Progenitor cell of endocrine pancreas (in vitro differentiated cells): Measurements from ENCODE around the gene KIR3DL1. TPM values are rescaled to one million over a fixed set of nuclear protein-coding genes. Genes with fewer than 3 reads are reported as not detected.
"Not testable (repeated sequence)": the region's sequence is repeated elsewhere in the genome, so short reads cannot be mapped to it uniquely, and the experiment has no call there.

Experiments used
- DNase-seq: peaks from one replicate; pipeline ENCODE4 v3.0.0; 2021; ENCODE audit warnings: low spot score; ENCODE audit not compliant: unreplicated experiment
- H3K27ac Mint-ChIP-seq: 2 replicates; pipeline ENCODE4 v1.8.0; 2021; ENCODE audit warnings: mild to moderate bottlenecking, moderate library complexity, mixed read lengths
- H3K27me3 Mint-ChIP-seq: 2 replicates; pipeline ENCODE4 v1.8.0; 2021; ENCODE audit warnings: mixed read lengths
- H3K36me3 Mint-ChIP-seq: 2 replicates; pipeline ENCODE4 v1.8.0; 2022; ENCODE audit warnings: mixed read lengths; ENCODE audit not compliant: insufficient read depth
- H3K4me1 Mint-ChIP-seq: 2 replicates; pipeline ENCODE4 v1.8.0; 2021; ENCODE audit warnings: low read depth, mixed read lengths
- H3K4me3 Mint-ChIP-seq: 2 replicates; pipeline ENCODE4 v1.8.0; 2021; ENCODE audit warnings: low read depth, mild to moderate bottlenecking, moderate library complexity, mixed read lengths
- H3K9me3 Mint-ChIP-seq: 2 replicates; pipeline ENCODE4 v1.8.0; 2021; ENCODE audit warnings: low read depth, mixed read lengths
- total RNA-seq: library from RNA; stranded (reverse); gene quantifications from 2 replicates; pipeline ENCODE4 v1.2.1, GENCODE V29; 2021
- TF ChIP-seq, protein P1 (sequence below): fragments of 200-600 bp; sonication (generic); IDR thresholded peaks from one replicate; pipeline ENCODE4 v1.5.0; 2021; ENCODE audit warnings: antibody characterized with exemption, mild to moderate bottlenecking; ENCODE audit not compliant: unreplicated experiment

KIR3DL1 gene
- total RNA-seq, 1 donor from 2014 or later, result not detected

DNA sequence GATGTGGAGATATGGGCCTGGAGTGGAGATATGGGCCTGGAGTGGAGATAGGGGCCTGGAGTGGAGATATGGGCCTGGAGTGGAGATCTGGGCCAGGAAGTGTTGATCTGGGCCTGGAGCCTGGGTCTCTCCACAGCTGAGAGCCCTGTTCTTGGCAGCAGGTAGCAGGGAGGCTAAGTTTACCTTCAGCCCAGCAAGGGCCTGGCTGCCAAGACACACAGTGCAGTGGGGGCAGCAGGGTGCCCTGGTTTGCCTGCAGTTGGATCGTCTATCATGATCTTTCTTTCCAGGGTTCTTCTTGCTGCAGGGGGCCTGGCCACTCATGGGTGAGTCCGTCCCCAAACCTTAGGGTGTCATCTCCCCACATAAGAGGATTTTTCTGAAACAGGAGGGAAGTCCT lies 34.7 kb downstream of the KIR3DL1 start:
- DNase-seq, result no peak
- TF ChIP-seq, protein P1, sequence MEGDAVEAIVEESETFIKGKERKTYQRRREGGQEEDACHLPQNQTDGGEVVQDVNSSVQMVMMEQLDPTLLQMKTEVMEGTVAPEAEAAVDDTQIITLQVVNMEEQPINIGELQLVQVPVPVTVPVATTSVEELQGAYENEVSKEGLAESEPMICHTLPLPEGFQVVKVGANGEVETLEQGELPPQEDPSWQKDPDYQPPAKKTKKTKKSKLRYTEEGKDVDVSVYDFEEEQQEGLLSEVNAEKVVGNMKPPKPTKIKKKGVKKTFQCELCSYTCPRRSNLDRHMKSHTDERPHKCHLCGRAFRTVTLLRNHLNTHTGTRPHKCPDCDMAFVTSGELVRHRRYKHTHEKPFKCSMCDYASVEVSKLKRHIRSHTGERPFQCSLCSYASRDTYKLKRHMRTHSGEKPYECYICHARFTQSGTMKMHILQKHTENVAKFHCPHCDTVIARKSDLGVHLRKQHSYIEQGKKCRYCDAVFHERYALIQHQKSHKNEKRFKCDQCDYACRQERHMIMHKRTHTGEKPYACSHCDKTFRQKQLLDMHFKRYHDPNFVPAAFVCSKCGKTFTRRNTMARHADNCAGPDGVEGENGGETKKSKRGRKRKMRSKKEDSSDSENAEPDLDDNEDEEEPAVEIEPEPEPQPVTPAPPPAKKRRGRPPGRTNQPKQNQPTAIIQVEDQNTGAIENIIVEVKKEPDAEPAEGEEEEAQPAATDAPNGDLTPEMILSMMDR, result no peak
- no peaks in the 10 kb centered on the region for H3K36me3 Mint-ChIP-seq
- H3K9me3 Mint-ChIP-seq, result peaks cover 61% of the 10 kb centered on the region
- no peaks in the 10 kb centered on the region for H3K4me1 Mint-ChIP-seq
- H3K27ac Mint-ChIP-seq, result no peak overlapping the region
- H3K4me3 Mint-ChIP-seq, result no peak overlapping the region
- no peaks in the 10 kb centered on the region for H3K27me3 Mint-ChIP-seq

GRCh38 chr19:54851353-54851752 lies 35.1 kb downstream of the KIR3DL1 start:
- peaks cover 59% of the 10 kb centered on the region for H3K9me3 Mint-ChIP-seq
- H3K36me3 Mint-ChIP-seq, result no peaks in the 10 kb centered on the region
- H3K27ac Mint-ChIP-seq, result no peak overlapping the region
- TF ChIP-seq, protein P1, result no peak
- no peak overlapping the region for H3K4me3 Mint-ChIP-seq
- no peaks in the 10 kb centered on the region for H3K4me1 Mint-ChIP-seq
- DNase-seq, result no peak
- no peaks in the 10 kb centered on the region for H3K27me3 Mint-ChIP-seq

GRCh38 chr19:54855241-54855640 lies 39.0 kb downstream of the KIR3DL1 start:
- not testable (repeated sequence) for H3K27ac Mint-ChIP-seq, H3K4me1 Mint-ChIP-seq, H3K4me3 Mint-ChIP-seq, H3K36me3 Mint-ChIP-seq, DNase-seq, H3K27me3 Mint-ChIP-seq
- H3K9me3 Mint-ChIP-seq, result peaks cover 48% of the 10 kb centered on the region

GRCh38 chr19:54858476-54858875 lies 42.2 kb downstream of the KIR3DL1 start:
- not testable (repeated sequence) for H3K27me3 Mint-ChIP-seq, H3K36me3 Mint-ChIP-seq, DNase-seq, H3K4me3 Mint-ChIP-seq, H3K27ac Mint-ChIP-seq, H3K4me1 Mint-ChIP-seq
- peaks cover 34% of the 10 kb centered on the region for H3K9me3 Mint-ChIP-seq

GRCh38 chr19:54859421-54859820 lies 43.2 kb downstream of the KIR3DL1 start:
- H3K27me3 Mint-ChIP-seq, H3K4me3 Mint-ChIP-seq, H3K27ac Mint-ChIP-seq, H3K4me1 Mint-ChIP-seq, DNase-seq, H3K36me3 Mint-ChIP-seq: not testable (repeated sequence)
- peaks cover 28% of the 10 kb centered on the region for H3K9me3 Mint-ChIP-seq

GRCh38 chr19:54863459-54863858 lies 47.2 kb downstream of the KIR3DL1 start:
- not testable (repeated sequence) for H3K4me1 Mint-ChIP-seq, H3K27me3 Mint-ChIP-seq, H3K4me3 Mint-ChIP-seq, H3K36me3 Mint-ChIP-seq, H3K27ac Mint-ChIP-seq, DNase-seq
- H3K9me3 Mint-ChIP-seq, result peaks cover 17% of the 10 kb centered on the region

- no peak for DNase-seq
- peaks cover 9% of the 10 kb centered on the region for H3K9me3 Mint-ChIP-seq
- TF ChIP-seq, protein P1, result no peak
- peaks cover 13% of the 10 kb centered on the region for H3K27me3 Mint-ChIP-seq
- no peak overlapping the region for H3K27ac Mint-ChIP-seq
- H3K36me3 Mint-ChIP-seq, result no peaks in the 10 kb centered on the region
- H3K4me3 Mint-ChIP-seq, result no peak overlapping the region
- peaks cover 4% of the 10 kb centered on the region for H3K4me1 Mint-ChIP-seq
These were observed 55.4 kb downstream of the KIR3DL1 start for GRCh38 chr19:54871696-54872095.
